ENCODE results near the gene PTN.

- TF ChIP-seq CTCF (conservative IDR thresholded peaks at IDR 0.05): no peak
- TF ChIP-seq EZH2 (IDR thresholded peaks at IDR 0.05; ENCODE audit: low read depth): no peak
Observed at GRCh38 chr7:137306748-137307147, 36.8 kb downstream of the PTN start.
